RWPE2 (cell line): ENCODE results near the gene MBTD1.
"Not testable (repeated sequence)": the region's sequence is repeated elsewhere in the genome, so short reads cannot be mapped to it uniquely, and the experiment has no call there.

Experiments
- ATAC-seq: fragments of 200-7000 bp; cut with Tn5 transposase; 3 replicates; pipeline ENCODE4 v1.9.1; 2021; ENCODE audit warnings: low read depth
- DNase-seq: peaks from one replicate; pipeline ENCODE4 v3.0.0-alpha.2; 2020; ENCODE audit warnings: low spot score
- H3K27ac ChIP-seq: fragments of 450-650 bp; 2 replicates; pipeline ENCODE4 v1.5.1; 2017; ENCODE audit warnings: mild to moderate bottlenecking; ENCODE audit not compliant: poor library complexity, severe bottlenecking
- H3K27me3 ChIP-seq: fragments of 250-450 bp; sonication (Bioruptor Pico); 2 replicates; pipeline ENCODE4 v1.5.1; 2021; ENCODE audit warnings: mild to moderate bottlenecking, moderate library complexity; ENCODE audit not compliant: insufficient read depth, poor library complexity, severe bottlenecking
- H3K36me3 ChIP-seq: fragments of 250-450 bp; sonication (Bioruptor Pico); 2 replicates; pipeline ENCODE4 v1.5.1; 2020; ENCODE audit warnings: low read depth, mild to moderate bottlenecking, moderate library complexity
- H3K4me1 ChIP-seq: fragments of 250-450 bp; sonication (Bioruptor Pico); 2 replicates; pipeline ENCODE4 v1.5.1; 2021; ENCODE audit warnings: mild to moderate bottlenecking, moderate library complexity; ENCODE audit not compliant: insufficient read depth, poor library complexity, severe bottlenecking
- H3K4me3 ChIP-seq: fragments of 250-450 bp; sonication (Bioruptor Pico); 2 replicates; pipeline ENCODE4 v1.5.1; 2021; ENCODE audit warnings: mild to moderate bottlenecking, moderate library complexity; ENCODE audit not compliant: severe bottlenecking
- H3K9me3 ChIP-seq: fragments of 250-450 bp; sonication (Bioruptor Pico); 2 replicates; pipeline ENCODE4 v1.5.1; 2021; ENCODE audit warnings: mild to moderate bottlenecking, moderate library complexity; ENCODE audit not compliant: severe bottlenecking
- CTCF ChIP-seq: fragments of 450-650 bp; IDR thresholded peaks from one replicate; pipeline ENCODE4 v1.5.1; 2017; ENCODE audit warnings: mild to moderate bottlenecking, moderate library complexity; ENCODE audit not compliant: poor library complexity, severe bottlenecking

Gene MBTD1

GRCh38 chr17:51270636-51271035 is 10.8 kb upstream of the MBTD1 start:
- no peak for DNase-seq
- no peak for TF ChIP-seq CTCF
- Histone ChIP-seq H3K4me3 (no peak overlapping the region), H3K9me3 (no peaks in the 10 kb centered on the region), H3K4me1 (no peaks in the 10 kb centered on the region), H3K27ac (no peak overlapping the region), H3K27me3 (no peaks in the 10 kb centered on the region), H3K36me3 (peaks cover 94% of the 10 kb centered on the region)
- ATAC-seq = no peak

GRCh38 chr17:51269991-51270390 is 10.1 kb upstream of the MBTD1 start:
- Histone ChIP-seq H3K27ac (no peak overlapping the region), H3K4me1 (no peaks in the 10 kb centered on the region), H3K4me3 (no peak overlapping the region), H3K36me3 (peaks cover 94% of the 10 kb centered on the region), H3K27me3 (no peaks in the 10 kb centered on the region), H3K9me3 (no peaks in the 10 kb centered on the region)
- no peak for DNase-seq
- ATAC-seq = no peak
- no peak for TF ChIP-seq CTCF

GRCh38 chr17:51264466-51264865 is 4.6 kb upstream of the MBTD1 start:
- DNase-seq, ATAC-seq, H3K4me3 ChIP-seq, H3K27me3 ChIP-seq, H3K9me3 ChIP-seq, H3K27ac ChIP-seq: not testable (repeated sequence)
- Histone ChIP-seq H3K4me1 (peaks cover 10% of the 10 kb centered on the region), H3K36me3 (peaks cover 61% of the 10 kb centered on the region)

- Histone ChIP-seq H3K27ac (no peak overlapping the region), H3K4me3 (no peak overlapping the region)
These were observed 3.2 kb upstream of the MBTD1 start for GRCh38 chr17:51263006-51263405.

GRCh38 chr17:51261024-51261963 is 1.4 kb upstream of the MBTD1 start:
- peak overlapping the region; percentile 75 for H3K4me3 ChIP-seq

More at GRCh38 chr17:51263006-51263405, 3.2 kb upstream of the MBTD1 start:
- DNase-seq (no peak), ATAC-seq (no peak)
- H3K36me3 ChIP-seq = peaks cover 49% of the 10 kb centered on the region
- no peak for TF ChIP-seq CTCF
- H3K9me3 ChIP-seq = no peaks in the 10 kb centered on the region
- no peaks in the 10 kb centered on the region for H3K27me3 ChIP-seq
- H3K4me1 ChIP-seq = peaks cover 18% of the 10 kb centered on the region

More at GRCh38 chr17:51261024-51261963, 1.4 kb upstream of the MBTD1 start:
- no peak for DNase-seq
- ATAC-seq = no peak
- Histone ChIP-seq H3K36me3 (peaks cover 46% of the 10 kb centered on the region), H3K4me1 (peaks cover 26% of the 10 kb centered on the region), H3K27ac (peak overlapping the region; percentile 57), H3K9me3 (no peaks in the 10 kb centered on the region), H3K27me3 (no peaks in the 10 kb centered on the region)
- no peak for TF ChIP-seq CTCF
